HG02763 (cell line): ENCODE results near the gene KCNIP1.
"Not testable (repeated sequence)": the region's sequence is repeated elsewhere in the genome, so short reads cannot be mapped to it uniquely, and the experiment has no call there.

Experiments
- ATAC-seq: cut with Tn5 transposase; IDR thresholded peaks from one replicate; pipeline ENCODE4 v1.9.1; 2021; ENCODE audit warnings: mild to moderate bottlenecking, moderate library complexity; ENCODE audit not compliant: unreplicated experiment

KCNIP1 gene

DNA sequence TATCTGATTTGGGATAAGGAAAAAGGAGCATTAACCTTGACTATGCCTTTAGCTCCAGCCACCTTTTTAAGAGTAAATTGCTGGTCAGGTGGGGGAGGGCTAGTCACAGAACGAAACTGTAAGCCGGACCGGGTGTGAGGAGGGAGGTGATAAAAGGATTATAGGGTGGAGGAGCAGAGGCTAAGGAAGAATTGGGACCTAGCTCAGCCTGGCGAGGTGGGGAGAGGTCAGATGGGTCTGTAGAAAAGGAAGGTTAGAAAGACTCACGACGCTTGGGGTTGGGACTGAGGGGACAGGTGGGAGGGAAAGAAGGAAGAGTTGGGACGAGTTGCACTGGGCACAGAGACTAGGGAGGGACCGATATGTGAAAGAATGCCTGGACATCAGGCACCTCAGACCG, 262.0 kb downstream of the KCNIP1 start:
- ATAC-seq = not testable (repeated sequence)

DNA sequence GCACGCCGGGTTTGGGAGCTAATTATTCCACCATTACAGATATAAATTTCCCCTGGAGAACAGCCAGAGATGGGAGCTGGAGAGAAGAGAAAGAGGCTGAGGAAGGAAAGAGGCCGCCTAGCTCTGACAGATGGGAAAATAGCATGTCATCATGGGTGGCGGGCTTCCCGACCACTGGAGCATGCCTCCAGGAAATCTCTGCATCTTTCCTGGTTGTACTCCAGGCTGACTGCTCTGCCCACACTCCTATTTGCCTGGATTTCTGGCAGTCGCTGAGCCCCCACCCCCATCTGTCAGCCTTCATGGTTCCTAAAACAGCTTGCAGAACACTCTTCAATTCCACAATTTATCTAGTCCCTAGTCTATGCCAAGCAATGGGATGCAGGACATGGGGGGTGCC, 265.4 kb downstream of the KCNIP1 start:
- no peak for ATAC-seq

DNA sequence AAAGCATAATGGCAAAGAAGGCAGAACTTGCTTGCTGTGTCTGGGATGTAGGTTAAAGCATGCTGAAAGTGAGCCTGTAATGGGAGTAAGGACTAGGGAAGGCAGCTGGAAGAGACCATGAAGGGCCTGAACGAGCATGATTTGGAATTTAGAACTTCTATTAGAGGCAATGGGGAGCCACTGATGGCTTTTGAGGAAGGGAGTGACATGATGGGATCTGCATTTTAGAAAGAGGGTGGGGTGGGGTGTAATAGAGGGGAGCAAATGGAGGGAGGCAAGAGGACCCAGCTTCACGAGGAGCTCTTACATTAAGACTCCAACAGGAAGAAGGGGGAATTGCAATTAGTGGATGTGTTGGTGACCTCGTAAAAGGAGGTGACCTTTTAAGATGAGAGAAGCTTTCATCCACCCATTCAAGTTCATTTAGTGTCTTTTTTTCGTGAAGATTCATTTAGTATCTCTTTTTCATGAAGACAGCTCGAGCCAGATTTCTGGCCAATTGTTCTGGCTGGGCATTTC, 266.1 kb downstream of the KCNIP1 start:
- ATAC-seq = no peak

DNA sequence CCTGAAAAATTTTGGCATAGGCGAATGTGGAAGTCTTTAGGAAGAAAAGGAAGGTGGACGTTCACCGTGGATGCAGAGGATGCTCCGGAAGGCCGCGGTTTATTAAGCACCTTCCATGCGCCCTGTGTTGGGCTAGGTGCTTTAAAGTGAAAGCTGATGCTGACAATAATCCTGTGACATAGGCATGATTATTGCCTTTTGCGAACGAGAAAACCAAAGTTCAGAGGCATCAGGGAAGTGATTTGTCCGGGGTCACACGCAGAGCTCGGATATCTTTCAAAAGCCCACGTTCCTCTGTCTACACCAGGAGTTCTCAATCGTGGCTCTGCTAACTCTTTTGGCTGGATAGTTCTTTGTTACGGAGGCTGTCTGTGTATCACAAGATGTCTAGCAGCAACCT, 267.7 kb downstream of the KCNIP1 start:
- ATAC-seq = no peak

DNA sequence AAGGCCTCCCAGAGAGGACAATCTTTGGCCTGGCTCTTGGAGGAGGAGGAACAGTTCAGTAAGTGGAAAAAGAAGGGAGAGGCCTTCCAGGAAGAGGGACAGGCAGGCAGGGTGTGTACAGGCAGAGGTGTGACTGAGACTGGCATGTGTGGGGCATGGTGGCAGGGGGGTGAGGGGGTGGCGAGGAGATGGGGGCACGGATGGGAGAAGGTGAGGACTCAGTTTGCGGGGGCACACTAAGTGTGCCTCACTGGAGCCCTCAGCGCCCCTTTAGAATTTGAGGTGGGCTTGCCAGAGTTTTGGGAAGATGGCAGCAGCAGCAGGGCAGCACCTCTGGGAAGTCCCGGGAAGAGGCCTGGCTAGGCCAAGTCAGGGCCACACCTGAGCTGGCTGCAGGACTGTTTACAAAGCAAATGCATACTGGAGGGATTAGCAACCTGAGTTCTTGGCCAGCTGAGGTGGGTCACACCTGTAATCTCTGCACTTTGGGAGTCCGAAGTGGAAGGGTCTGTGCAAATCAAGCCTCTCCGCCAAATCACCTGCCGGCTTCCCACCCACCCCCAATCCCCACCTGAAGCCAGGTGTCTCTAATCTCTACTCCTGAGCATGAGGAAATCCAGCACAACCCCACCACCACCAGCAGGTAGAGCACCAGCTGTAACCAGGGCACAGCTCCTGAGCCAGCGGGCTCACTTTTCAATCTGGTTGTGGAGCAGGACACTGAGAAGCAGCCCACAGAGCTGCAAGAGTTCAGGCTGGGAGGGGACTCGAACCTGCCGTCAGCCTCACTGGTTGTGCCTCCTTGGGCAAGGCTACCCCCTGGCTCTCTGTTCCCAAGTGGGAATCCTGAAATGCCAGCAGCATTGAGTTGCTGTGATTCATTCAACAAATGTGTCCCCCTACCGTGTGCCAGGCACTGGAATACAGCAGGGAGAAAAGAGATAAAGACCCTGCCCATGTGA, 269.5 kb downstream of the KCNIP1 start:
- ATAC-seq = no peak

DNA sequence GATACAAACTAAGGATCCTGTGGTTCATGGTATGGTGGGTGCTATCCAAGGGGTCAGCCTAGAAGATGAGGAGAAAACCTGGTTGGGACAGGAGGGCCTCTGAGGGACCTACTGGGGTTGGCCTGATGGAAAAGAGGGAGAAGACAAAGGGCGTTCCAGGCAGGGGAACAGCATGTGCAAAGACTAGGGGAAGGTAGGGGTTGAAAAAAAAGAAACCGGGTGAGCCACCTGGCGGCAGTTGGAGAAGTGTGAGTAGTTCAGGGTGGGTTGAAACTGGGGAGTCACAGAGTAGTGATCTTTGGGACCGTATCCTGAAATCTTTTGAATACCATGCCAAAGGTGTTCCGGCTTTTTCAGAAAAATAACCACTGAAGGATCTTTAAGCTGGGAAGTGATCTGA, 271.0 kb downstream of the KCNIP1 start:
- no peak for ATAC-seq

DNA sequence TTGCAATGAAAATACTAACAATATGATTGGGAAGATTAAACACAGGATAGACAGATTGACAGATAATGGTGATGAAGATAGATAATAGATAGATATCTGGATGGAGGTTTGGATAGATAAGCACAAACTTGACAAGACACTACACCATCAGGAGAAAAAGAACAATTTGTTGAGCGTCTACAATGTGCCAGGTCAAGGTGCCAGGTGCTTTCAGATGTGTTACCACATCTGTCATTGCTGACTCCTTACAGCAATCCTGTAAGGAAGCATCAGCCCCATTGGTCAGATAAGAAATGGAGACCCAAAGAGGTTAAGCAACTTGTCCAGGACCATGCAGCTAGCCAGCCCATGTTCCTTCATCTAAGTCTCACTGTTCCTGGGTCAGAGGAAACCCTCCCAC, 278.1 kb downstream of the KCNIP1 start:
- ATAC-seq = no peak

DNA sequence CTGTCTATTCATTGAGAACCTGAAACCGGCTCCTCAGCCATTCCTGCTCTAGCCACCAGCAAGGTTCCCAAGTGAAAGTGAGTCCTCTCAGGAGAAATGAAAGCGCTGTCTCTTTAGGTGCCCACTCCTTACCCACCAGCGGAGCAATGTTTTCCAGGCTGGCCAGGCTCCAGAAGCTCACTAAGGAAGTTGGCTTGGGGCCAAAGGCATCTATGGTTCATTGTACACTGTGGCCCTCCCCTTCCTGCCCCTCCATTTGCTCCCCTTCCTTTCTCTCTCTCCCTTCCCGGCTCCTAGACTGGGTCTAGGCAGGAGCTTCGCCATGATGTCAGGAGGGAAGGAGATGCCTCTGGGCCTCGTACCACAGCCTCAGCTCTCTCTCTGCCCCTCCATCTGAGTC, 278.6 kb downstream of the KCNIP1 start:
- no peak for ATAC-seq

DNA sequence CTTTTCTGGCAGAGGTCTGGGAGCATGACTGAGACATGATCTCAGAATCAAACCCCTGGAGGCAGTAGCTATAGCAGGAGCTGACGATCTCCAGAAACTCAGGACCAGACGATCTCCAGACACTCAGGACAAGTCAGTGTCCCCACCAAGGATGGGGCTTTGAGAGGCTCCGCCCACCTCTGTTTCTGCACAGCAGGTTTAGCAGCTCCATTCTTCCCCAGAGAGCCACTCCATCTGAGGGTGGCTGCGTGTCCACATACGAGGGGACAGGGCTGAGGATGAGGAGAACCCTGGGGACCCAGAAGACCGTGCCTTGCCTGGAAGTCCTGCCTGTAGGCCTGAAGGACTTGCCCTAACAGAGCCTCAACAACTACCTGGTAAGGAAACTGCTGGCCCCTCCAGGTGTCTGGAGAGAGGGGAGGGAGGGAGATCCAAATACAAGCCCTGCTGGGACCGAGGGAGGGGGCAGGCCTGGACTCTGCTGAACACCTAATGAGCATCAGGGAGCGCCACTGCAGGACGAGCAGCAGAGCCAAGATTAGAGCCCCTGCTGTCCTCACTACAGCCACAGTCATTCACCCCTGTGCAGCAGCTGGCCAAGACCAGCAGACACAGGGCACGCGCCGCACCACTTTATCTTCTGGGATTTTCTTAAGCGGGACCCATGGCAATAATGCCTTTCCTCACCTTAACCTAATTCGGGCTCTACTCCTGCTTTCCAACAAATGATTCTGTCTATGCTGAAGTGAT, 279.9 kb downstream of the KCNIP1 start, which contains the start of gene GABRP:
Gene GABRP, plus strand, starts transcription at position 228 of the 750 bp plus-strand sequence. CDS start 4,891 bp downstream, outside the sequence.
- no peak for ATAC-seq

DNA sequence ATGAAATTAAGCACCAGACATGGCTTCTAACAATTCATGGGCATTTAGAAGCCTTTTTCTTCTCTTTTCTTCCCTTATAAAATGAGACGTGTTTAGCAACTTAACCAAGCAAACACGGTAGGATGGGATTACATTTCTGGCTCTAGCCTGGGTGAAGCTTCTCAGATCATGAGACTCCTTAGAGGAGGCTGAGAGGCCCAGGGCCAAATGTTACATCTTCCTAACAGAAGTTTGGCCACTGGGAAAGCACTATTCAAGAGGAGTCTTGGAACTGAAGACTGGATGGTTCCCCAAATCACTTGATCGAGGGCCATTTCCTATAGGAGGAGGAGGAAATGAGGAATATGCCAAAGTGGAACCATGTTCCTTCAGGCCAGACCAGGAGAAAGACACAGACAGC, 281.6 kb downstream of the KCNIP1 start:
- no peak for ATAC-seq
